GM12878 (cell line): ENCODE data around the gene CDH4.

Source experiments
- CHD2 ChIP-seq: IDR thresholded peaks from 2 replicates; pipeline ENCODE4 v1.6.1; 2011; ENCODE audit warnings: low read depth, low read length, improper control_type of control experiment, borderline replicate concordance
- CTCF ChIP-seq, 3 experiments: IDR thresholded peaks in 2 of 3; conservative IDR thresholded peaks in 1 of 3; 2 replicates each; pipeline ENCODE4 v1.5.1; 2011; ENCODE audit warnings: low read depth in 3 of 3, low read length in 3 of 3, mild to moderate bottlenecking in 3 of 3, control low read depth in 2 of 3, moderate library complexity in 2 of 3, inconsistent platforms in 1 of 3, mixed read lengths in 1 of 3; ENCODE audit not compliant: control insufficient read depth in 2 of 3, insufficient read depth in 1 of 3; ENCODE audit errors: extremely low read depth in 1 of 3
- KDM1A ChIP-seq: fragments of 200-600 bp; sonication (generic); IDR thresholded peaks from 2 replicates; pipeline ENCODE4 v1.6.1; 2016; ENCODE audit warnings: borderline replicate concordance
- MXI1 ChIP-seq: fragments of 150-350 bp; IDR thresholded peaks from 2 replicates; pipeline ENCODE4 v1.6.1; 2011; ENCODE audit warnings: low read depth, mild to moderate bottlenecking, inconsistent platforms, low read length, improper control_type of control experiment
- NFYB ChIP-seq: IDR thresholded peaks from 2 replicates; pipeline ENCODE4 v1.6.1; 2011; ENCODE audit warnings: low read depth, mild to moderate bottlenecking, low read length, improper control_type of control experiment, moderate library complexity; ENCODE audit not compliant: insufficient read depth
- POLR2A ChIP-seq: IDR thresholded peaks from 2 replicates; pipeline ENCODE4 v1.6.1; 2011; ENCODE audit warnings: low read depth, mild to moderate bottlenecking, low read length
- POLR2AphosphoS5 ChIP-seq: IDR thresholded peaks from 2 replicates; pipeline ENCODE4 v1.6.1; 2011; ENCODE audit warnings: mild to moderate bottlenecking, low read length, inconsistent platforms
- RB1 ChIP-seq: fragments of 450-650 bp; formaldehyde crosslinking; IDR thresholded peaks from 2 replicates; pipeline ENCODE4 v1.6.1; 2017; ENCODE audit warnings: mild to moderate bottlenecking, borderline replicate concordance
- RCOR1 ChIP-seq: conservative IDR thresholded peaks from 2 replicates; pipeline ENCODE4 v1.6.1; 2012; ENCODE audit warnings: low read depth, low read length, improper control_type of control experiment
- TF ChIP-seq, protein P1 (sequence below): IDR thresholded peaks from 2 replicates; pipeline ENCODE4 v1.6.1; 2011; ENCODE audit warnings: borderline replicate concordance, low read depth, mild to moderate bottlenecking, moderate library complexity, low read length; ENCODE audit not compliant: insufficient read depth, poor library complexity, severe bottlenecking

DNA sequence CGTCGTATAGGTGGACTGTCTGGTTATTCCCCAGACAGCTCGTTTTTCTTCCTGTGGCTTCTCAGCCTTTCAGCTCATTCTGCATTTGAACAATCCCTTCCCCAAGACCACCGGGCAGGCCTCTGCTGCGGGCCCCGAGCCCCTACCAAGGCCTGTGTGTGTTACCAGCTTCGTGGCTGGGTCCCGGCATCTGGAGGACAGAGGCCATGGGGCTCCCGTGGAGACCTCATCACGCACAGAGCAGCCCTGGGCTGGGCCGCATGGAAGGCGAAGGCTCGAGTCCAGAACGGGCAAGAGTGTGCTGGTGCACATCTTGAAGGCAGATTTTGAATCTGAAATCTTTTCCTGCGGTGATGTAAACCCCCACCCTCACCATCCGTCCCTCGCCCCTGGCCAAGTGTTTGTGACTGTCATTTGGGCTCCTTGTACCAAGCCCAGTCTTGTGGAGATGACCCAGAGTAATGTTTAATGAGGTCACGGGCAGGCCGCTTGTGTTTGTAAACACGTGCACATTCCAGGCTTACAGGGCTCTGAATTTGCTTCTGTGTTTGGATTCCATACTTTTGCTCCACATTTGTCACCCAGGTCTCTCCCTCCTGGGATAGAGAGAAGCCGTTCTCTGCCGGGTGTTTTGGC is 119.6 kb downstream of the CDH4 start:
- no peak for TF ChIP-seq CTCF (IDR thresholded peaks at IDR 0.05 in 2 of 3, conservative IDR thresholded peaks at IDR 0.05 in 1 of 3; ENCODE audit: control insufficient read depth in 2 of 3, extremely low read depth in 1 of 3, insufficient read depth in 1 of 3, low read depth in 3 of 3, low read length in 3 of 3)
- TF ChIP-seq MXI1, result no peak
- no peak for TF ChIP-seq POLR2A
- no peak for TF ChIP-seq KDM1A
- no peak for TF ChIP-seq NFYB
- no peak for TF ChIP-seq CHD2
- TF ChIP-seq POLR2AphosphoS5, result no peak
- TF ChIP-seq, protein P1, sequence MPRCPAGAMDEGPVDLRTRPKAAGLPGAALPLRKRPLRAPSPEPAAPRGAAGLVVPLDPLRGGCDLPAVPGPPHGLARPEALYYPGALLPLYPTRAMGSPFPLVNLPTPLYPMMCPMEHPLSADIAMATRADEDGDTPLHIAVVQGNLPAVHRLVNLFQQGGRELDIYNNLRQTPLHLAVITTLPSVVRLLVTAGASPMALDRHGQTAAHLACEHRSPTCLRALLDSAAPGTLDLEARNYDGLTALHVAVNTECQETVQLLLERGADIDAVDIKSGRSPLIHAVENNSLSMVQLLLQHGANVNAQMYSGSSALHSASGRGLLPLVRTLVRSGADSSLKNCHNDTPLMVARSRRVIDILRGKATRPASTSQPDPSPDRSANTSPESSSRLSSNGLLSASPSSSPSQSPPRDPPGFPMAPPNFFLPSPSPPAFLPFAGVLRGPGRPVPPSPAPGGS, result no peak
- TF ChIP-seq RB1, result no peak
- no peak for TF ChIP-seq RCOR1
